HepG2 (cell line): ENCODE data around the gene KLF6. TPM values are rescaled to one million over a fixed set of nuclear protein-coding genes. Genes with fewer than 3 reads are reported as not detected.

Experiments used
- ATAC-seq: fragments of 200-7000 bp; cut with Tn5 transposase; 3 replicates; pipeline ENCODE4 v1.9.1; 2020; ENCODE audit warnings: mild to moderate bottlenecking, moderate library complexity
- BruUV-seq: library from RNA; stranded (reverse); fragments of 400-500 nt; replicated peaks from 2 replicates; lab custom pipeline; 2021; lab: Mats Ljungman, UMichigan
- CTCF ChIA-PET: fragments of 300-600 bp; formaldehyde crosslinking; extraction: SDS; loops from one replicate; lab custom pipeline; 2021; ENCODE audit warnings: low total read pairs, inconsistent platforms, low intra/inter-chr PET ratio; lab: Yijun Ruan, JAX
- POLR2A ChIA-PET: fragments of 350-600 bp; sonication (Branson Sonifier 250); formaldehyde crosslinking; loops from one replicate; lab custom pipeline; 2020; ENCODE audit warnings: antibody characterized with exemption, inconsistent platforms; lab: Yijun Ruan, JAX
- DNase-seq: peaks from one replicate; pipeline ENCODE4 v3.0.0-alpha.2; 2015; ENCODE audit warnings: low spot score
- FAIRE-seq: peaks from 3 replicates; lab custom pipeline; 2011; peaks lifted over from hg19 to GRCh38; lab: Jason Lieb, UNC
- H2AFZ ChIP-seq: one replicate; pipeline ENCODE4 v1.6.1; 2011; ENCODE audit warnings: low read length, inconsistent platforms
- H3K27ac ChIP-seq: fragments of 300-600 bp; 3 replicates; pipeline ENCODE4 v1.8.0; 2011; ENCODE audit warnings: mixed run types, mild to moderate bottlenecking, mixed read lengths, low read length, inconsistent platforms; ENCODE audit not compliant: insufficient read depth; ENCODE audit errors: extremely low read length
- H3K27me3 ChIP-seq, 2 experiments: fragments of 200-600 bp in 1 of 2; 2 replicates in 1 of 2; 3 replicates in 1 of 2; pipeline versions ENCODE4 v1.6.0 to v1.8.0; 2011; ENCODE audit warnings: low read length in 2 of 2, mild to moderate bottlenecking in 2 of 2, moderate library complexity in 2 of 2, inconsistent platforms in 1 of 2; ENCODE audit not compliant: insufficient read depth in 2 of 2, control insufficient read depth in 1 of 2
- H3K36me3 ChIP-seq, 2 experiments: fragments of 200-600 bp in 1 of 2; replicated peaks in 1 of 2; 2 replicates in 1 of 2; 3 replicates in 1 of 2; pipeline versions ENCODE4 v1.5.1 to v1.8.0; 2011; ENCODE audit warnings: low read length in 2 of 2, inconsistent platforms in 1 of 2; ENCODE audit not compliant: insufficient read depth in 2 of 2, control insufficient read depth in 1 of 2
- H3K4me1 ChIP-seq: 2 replicates; pipeline ENCODE4 v1.5.1; 2012; ENCODE audit warnings: low read length, inconsistent platforms; ENCODE audit not compliant: insufficient read depth
- H3K4me2 ChIP-seq: 2 replicates; pipeline ENCODE4 v1.6.0; 2011; ENCODE audit warnings: low read depth, low read length, inconsistent platforms
- H3K4me3 ChIP-seq, 3 experiments: fragments of 200-600 bp in 1 of 3; sonication (generic), shearing (Covaris generic) in 1 of 3; replicated peaks in 1 of 3; 2 replicates each; pipeline ENCODE4 v1.5.1; 2011 to 2016; ENCODE audit warnings: low read length in 3 of 3, inconsistent platforms in 2 of 3, low read depth in 2 of 3, mild to moderate bottlenecking in 2 of 3, control low read depth in 1 of 3, mixed read lengths in 1 of 3; ENCODE audit not compliant: insufficient read depth in 1 of 3
- H3K79me2 ChIP-seq: one replicate; pipeline ENCODE4 v1.6.1; 2011; ENCODE audit warnings: low read length, inconsistent platforms; ENCODE audit not compliant: insufficient read depth
- H3K9ac ChIP-seq: 2 replicates; pipeline ENCODE4 v1.6.0; 2011; ENCODE audit warnings: mild to moderate bottlenecking, low read depth, low read length, inconsistent platforms; ENCODE audit not compliant: insufficient read depth
- H3K9me3 ChIP-seq: 2 replicates; pipeline ENCODE4 v1.5.1; 2012; ENCODE audit warnings: mild to moderate bottlenecking, low read length
- H4K20me1 ChIP-seq: 2 replicates; pipeline ENCODE4 v1.6.0; 2011; ENCODE audit warnings: inconsistent platforms, mild to moderate bottlenecking, low read length, moderate library complexity; ENCODE audit not compliant: insufficient read depth
- ATAD3A ChIP-seq: sonication (generic); formaldehyde crosslinking; IDR thresholded peaks from 2 replicates; pipeline ENCODE4 v1.4.0; 2020; ENCODE audit warnings: missing genetic modification reagents
- BORCS8-MEF2B ChIP-seq: sonication (generic); formaldehyde crosslinking; IDR thresholded peaks from 2 replicates; pipeline ENCODE4 v1.8.0; 2022; ENCODE audit warnings: mild to moderate bottlenecking, missing genetic modification reagents
- FOSL1 ChIP-seq: sonication (generic); formaldehyde crosslinking; IDR thresholded peaks from 2 replicates; pipeline ENCODE4 v1.9.0; 2021; ENCODE audit warnings: missing genetic modification reagents, borderline replicate concordance
- GLMP ChIP-seq: sonication (generic); formaldehyde crosslinking; IDR thresholded peaks from 2 replicates; pipeline ENCODE4 v1.9.0; 2021; ENCODE audit warnings: missing genetic modification reagents, mild to moderate bottlenecking, borderline replicate concordance
- GPBP1L1 ChIP-seq: sonication (generic); formaldehyde crosslinking; IDR thresholded peaks from 2 replicates; pipeline ENCODE4 v1.5.0; 2020; ENCODE audit warnings: mild to moderate bottlenecking, missing genetic modification reagents
- KAT2B ChIP-seq: fragments of 150-350 bp; IDR thresholded peaks from 2 replicates; pipeline ENCODE4 v1.6.1; 2014; ENCODE audit warnings: low read depth, low read length, borderline replicate concordance
- NFRKB ChIP-seq: fragments of 450-650 bp; IDR thresholded peaks from 2 replicates; pipeline ENCODE4 v1.6.1; 2017
- SETDB1 ChIP-seq: sonication (generic); formaldehyde crosslinking; IDR thresholded peaks from 2 replicates; pipeline ENCODE4 v1.5.1; 2020; ENCODE audit warnings: missing genetic modification reagents, mild to moderate bottlenecking, borderline replicate concordance
- ZFP41 ChIP-seq: sonication (generic); formaldehyde crosslinking; IDR thresholded peaks from 2 replicates; pipeline ENCODE4 v1.4.0; 2020; ENCODE audit warnings: mild to moderate bottlenecking, missing genetic modification reagents, borderline replicate concordance
- ZFYVE20 ChIP-seq: sonication (generic); formaldehyde crosslinking; IDR thresholded peaks from 2 replicates; pipeline ENCODE4 v1.8.0; 2023; ENCODE audit warnings: low read depth, mild to moderate bottlenecking, moderate library complexity, missing genetic modification reagents, borderline replicate concordance
- ZNF160 ChIP-seq: sonication (generic); formaldehyde crosslinking; IDR thresholded peaks from 2 replicates; pipeline ENCODE4 v1.8.0; 2022; ENCODE audit warnings: mild to moderate bottlenecking, inconsistent platforms, missing genetic modification reagents
- ZNF296 ChIP-seq: sonication (generic); formaldehyde crosslinking; conservative IDR thresholded peaks from 2 replicates; pipeline ENCODE4 v1.5.0; 2020; ENCODE audit warnings: mild to moderate bottlenecking, missing genetic modification reagents
- ZNF432 ChIP-seq: sonication (generic); formaldehyde crosslinking; IDR thresholded peaks from 2 replicates; pipeline ENCODE4 v1.5.0; 2020; ENCODE audit warnings: missing genetic modification reagents, mild to moderate bottlenecking, borderline replicate concordance
- ZNF709 ChIP-seq: sonication (generic); formaldehyde crosslinking; IDR thresholded peaks from 2 replicates; pipeline ENCODE4 v1.5.0; 2020; ENCODE audit warnings: mild to moderate bottlenecking, missing genetic modification reagents
- WGBS: methylation state at CpG from one replicate; pipeline ENCODE4 v1.1.6; 2017; ENCODE audit warnings: low lambda C conversion rate; 5-methylcytosine and 5-hydroxymethylcytosine counted together
- in situ Hi-C: cut with HindIII; loops from 2 replicates; pipeline ENCODE4 v1.10.0; 2017; ENCODE audit warnings: low pct_unique_long_range_greater_than_20kb; ENCODE audit not compliant: extremely low pct_ligation_motif_present
- intact Hi-C: fragments of 100-400 bp; cut with micrococcal nuclease; formaldehyde crosslinking; loops from one replicate; pipeline ENCODE4 v1.10.0; 2022; ENCODE audit not compliant: unreplicated experiment
- polyA plus RNA-seq, 8 experiments: library from polyadenylated mRNA; depleted of rRNA in 3 of 8; stranded (reverse) in 7 of 8; unstranded in 1 of 8; fragments of >200 nt; fragmentation: Illumina TruSeq in 4 of 8; extraction: Trizol in 4 of 8; gene quantifications; 2 replicates each; pipeline versions ENCODE4 v1.2.1 to v1.2.3, GENCODE V29; 2011 to 2016; ENCODE audit warnings: low read depth in 4 of 8, missing spikeins in 1 of 8, mixed read lengths in 1 of 8; ENCODE audit not compliant: insufficient read depth in 1 of 8
- total RNA-seq, 5 experiments: library from RNA; depleted of rRNA; stranded (reverse); fragments of >200 nt; fragmentation: Illumina TruSeq; extraction: Trizol; gene quantifications; 2 replicates each; pipeline ENCODE4 v1.2.3, GENCODE V29; 2016; ENCODE audit warnings: low read depth in 1 of 5

KLF6 gene
- total and polyA plus RNA-seq, 2 of the 13 experiments (the other 11 are each of a cell fraction or from before 2014, with no cell fraction given) = 27.0 to 71.9 TPM

- TF ChIP-seq ZFYVE20 (CRISPR knock-in tag) = no peak
- TF ChIP-seq GLMP (CRISPR knock-in tag) = no peak
- no peak for TF ChIP-seq ZNF432 (CRISPR knock-in tag)
- TF ChIP-seq BORCS8-MEF2B (CRISPR knock-in tag) = no peak
- no peak for TF ChIP-seq ZNF296 (CRISPR knock-in tag)
- TF ChIP-seq FOSL1 (CRISPR knock-in tag) = no peak
- no peak for TF ChIP-seq GPBP1L1 (CRISPR knock-in tag)
- no peak for TF ChIP-seq NFRKB
- TF ChIP-seq ZFP41 = no peak
- TF ChIP-seq ZNF709 (CRISPR knock-in tag) = no peak
These were observed 23.9 kb downstream of the KLF6 start (continued) for GRCh38 chr10:3761021-3761686.

- H3K27me3 ChIP-seq = peaks cover 0 to 11% of the 10 kb centered on the region in 2 experiments; a peak in 3 of 5 replicates
- H3K36me3 ChIP-seq = no peaks in the 10 kb centered on the region
- H3K9me3 ChIP-seq = no peaks in the 10 kb centered on the region
- WGBS = 79% methylated on average over 14 of the region's 14 CpGs
- TF ChIP-seq ATAD3A (no peak), ZNF160 (no peak), SETDB1 (CRISPR knock-in tag) (no peak), KAT2B (no peak)
- TF ChIP-seq, all 625 proteins: peak for 0
- no peak overlapping the region for H3K4me2 ChIP-seq
- no peaks in the 10 kb centered on the region for H4K20me1 ChIP-seq
- in situ Hi-C loops (loop anchor here (25.0 kb wide), 1 partner anchor 523 kb away; no protein-coding TSS in a partner anchor), intact Hi-C loops (no loop called here)
- H3K27ac ChIP-seq = no peak overlapping the region
- no peak for FAIRE-seq
- H3K4me1 ChIP-seq = peaks cover 77% of the 10 kb centered on the region
- no peak overlapping the region for H3K4me3 ChIP-seq
- H3K79me2 ChIP-seq = no peaks in the 10 kb centered on the region
- ATAC-seq = no peak
- no TSS peak for BruUV-seq
- no peak for DNase-seq
- ChIA-PET CTCF (no interaction called here), POLR2A (no interaction called here)
- H3K9ac ChIP-seq = no peak overlapping the region
- H2AFZ ChIP-seq = no peak overlapping the region
These were observed 24.9 kb downstream of the KLF6 start for GRCh38 chr10:3760083-3760482.
